ENCODE measurements around the gene BMI1.

Gene BMI1

DNA sequence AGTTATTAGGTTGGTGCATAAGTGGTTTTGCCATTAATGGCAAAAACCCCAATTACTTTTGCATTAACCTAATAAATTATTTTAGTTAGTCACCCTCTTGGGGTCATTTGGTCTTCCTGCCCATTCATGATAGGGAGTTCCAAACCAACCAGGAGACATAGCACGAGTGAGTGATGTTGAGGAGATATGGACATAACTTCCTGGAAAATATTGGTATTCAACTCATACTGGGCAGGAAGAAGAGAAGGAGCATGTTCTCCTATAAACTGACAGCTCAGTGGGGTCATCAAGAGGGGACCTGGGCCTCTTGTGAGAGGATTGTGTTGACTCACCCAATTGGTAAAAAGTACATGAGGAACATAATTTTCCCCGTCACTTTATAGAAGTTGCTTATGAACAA is 48.1 kb downstream of the BMI1 start:
- DNase-seq = no peak

DNA sequence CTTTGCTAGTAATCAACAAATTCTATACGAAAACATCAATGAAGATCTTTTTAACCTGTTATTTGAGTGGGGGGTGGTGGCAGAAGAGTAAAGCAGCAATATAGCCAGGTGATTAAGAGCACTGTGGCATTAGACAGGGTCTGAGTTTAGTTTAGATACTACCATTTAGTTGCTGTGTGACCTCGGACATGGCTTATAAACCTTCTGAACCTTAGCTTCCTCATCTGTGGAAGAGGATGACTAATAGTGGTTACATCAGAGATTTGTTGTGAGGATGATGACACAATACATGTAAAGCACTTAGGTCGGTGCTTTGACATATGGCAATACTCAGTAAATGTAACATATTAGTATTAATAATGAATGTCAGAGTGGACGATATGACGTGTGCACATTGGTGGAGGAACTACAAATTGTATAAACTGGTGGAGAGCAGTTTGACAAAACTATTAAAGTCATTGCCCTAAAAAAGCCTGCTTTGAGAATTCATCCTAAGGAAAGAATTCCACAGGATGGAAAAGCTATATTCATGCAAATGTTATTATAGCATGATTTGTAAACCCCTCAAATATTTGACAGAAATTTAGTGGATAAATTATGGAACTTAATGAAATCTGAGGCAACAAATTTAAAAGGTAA is 48.7 kb downstream of the BMI1 start:
- peak; percentile 13 for DNase-seq

DNA sequence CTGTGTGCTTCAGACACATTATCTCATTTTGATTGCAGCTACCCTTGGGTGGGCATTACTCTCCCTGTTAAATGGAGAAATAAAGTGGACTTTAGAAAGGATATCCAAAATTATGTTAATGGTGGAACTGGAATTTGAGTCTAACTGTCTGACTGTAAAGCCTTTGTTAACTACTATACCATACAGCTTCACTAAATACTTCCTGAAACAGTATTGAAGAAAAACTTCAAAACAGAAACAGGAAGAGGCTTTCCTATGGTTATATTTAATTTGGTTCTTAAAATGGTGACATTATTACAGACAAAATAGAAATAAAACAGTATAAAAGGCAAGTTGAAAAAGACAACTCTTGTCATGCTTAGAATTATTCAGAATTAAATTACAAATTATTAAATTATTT is 49.4 kb downstream of the BMI1 start:
- DNase-seq = no peak

DNA sequence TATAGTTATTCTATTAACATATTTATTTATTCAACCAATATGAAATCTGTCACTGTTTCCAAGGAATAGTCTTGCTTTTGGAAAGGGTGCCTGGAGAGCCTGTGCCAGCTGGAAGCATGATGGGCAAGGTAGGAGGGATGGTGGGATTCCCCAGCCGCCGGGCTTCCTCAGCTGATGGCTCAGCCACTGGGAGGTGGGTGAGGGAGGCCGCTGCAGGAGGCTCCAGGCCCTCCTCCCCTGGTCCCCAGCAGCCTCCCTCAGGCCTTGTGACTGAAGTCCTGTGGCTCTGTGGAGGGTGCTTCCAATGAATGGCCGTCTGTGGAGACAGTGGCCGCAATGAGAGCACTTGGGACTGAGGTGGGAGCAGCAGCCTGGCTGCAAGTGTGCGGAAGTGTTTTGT is 51.4 kb downstream of the BMI1 start:
- no peak for DNase-seq

DNA sequence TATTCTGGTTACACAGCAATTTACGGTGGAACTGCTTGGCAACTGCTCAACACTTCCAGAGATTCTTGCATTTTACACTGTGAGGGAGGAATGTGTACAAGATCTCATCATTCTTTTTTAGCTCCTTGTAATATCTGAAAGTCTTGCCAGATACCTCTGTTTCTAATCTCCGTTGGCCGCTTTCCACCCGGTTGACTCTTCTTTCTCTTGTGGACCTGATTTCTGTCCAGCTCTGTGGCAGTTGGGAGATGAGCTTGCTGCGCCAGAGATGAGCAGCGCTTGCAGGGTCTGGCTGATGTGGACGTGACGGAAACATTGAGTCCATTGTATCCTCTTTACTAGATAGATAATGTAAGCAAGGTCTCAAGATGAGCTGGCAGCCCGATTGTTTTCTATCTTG is 52.0 kb downstream of the BMI1 start:
- peak; percentile 76 for DNase-seq

DNA sequence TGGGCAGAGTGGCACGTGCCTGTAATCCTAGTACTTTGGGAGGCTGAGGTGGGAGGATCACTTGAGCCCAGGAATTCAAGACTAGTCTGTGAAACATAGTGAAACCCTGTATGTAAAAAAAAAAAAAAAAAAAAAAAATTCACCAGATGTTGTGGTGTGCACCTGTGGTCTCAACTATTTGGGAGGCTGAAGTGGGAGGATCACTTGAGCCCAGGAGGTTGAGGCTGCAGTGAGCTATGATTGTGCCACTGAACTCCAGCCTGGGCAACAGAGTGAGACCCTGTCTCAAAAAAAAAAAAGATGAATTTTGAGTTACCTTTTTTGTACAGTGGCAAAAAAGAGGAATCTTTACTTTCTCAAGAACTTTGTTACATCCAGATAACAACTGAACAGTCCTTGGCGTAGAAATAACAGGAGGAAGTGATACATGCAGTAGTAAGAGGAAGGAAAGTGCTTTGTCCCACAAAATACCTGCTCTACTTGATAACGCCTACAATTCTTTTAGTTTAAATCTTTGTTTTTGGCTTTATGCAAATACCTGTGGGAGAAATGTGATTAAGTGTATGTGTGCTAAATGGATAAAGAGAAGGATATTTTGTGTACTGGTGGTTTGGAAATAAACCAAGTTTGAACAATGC is 53.7 kb downstream of the BMI1 start:
- no peak for DNase-seq

DNA sequence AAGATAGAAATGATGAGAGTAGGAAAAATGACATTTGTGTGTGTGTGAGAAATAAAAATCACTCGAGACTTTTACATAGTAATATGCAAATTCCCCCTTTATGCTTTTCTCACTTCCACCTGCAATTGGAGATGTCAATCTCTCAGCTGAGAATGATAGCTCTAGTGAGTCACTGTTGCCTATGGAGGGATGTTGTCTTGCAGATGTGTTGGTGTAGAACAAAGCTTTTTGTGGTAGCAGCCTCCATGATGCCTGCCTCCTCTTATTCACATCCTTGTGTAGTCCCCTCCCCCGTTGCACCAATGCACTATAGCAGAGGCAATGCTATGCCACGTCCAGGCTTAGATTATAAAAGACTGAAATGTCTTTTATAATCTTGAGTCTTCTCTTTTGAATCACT is 58.2 kb downstream of the BMI1 start:
- no peak for DNase-seq

Measured in fibroblast of skin of abdomen (primary cell).